SK-N-SH (cell line): ENCODE results near the gene PARD3.
A peak's percentile ranks its signal among the peaks of the same experiment; 100 is the strongest.

ENCODE experiments used
- NRF1 ChIP-seq: IDR thresholded peaks from 2 replicates; pipeline ENCODE4 v1.6.1; 2012; ENCODE audit warnings: low read depth, mild to moderate bottlenecking, low read length
- POLR2AphosphoS5 ChIP-seq: IDR thresholded peaks from 2 replicates; pipeline ENCODE4 v1.6.1; 2012; ENCODE audit warnings: low read depth, low read length
- RAD21 ChIP-seq: IDR thresholded peaks from 2 replicates; pipeline ENCODE4 v1.6.1; 2012; ENCODE audit warnings: mild to moderate bottlenecking, low read length
- RCOR1 ChIP-seq: fragments of 150-350 bp; IDR thresholded peaks from 2 replicates; pipeline ENCODE4 v1.6.1; 2017; ENCODE audit warnings: antibody characterized with exemption, low read length
- REST ChIP-seq: IDR thresholded peaks from 2 replicates; pipeline ENCODE4 v1.6.1; 2012; ENCODE audit warnings: mild to moderate bottlenecking, low read depth, low read length, moderate library complexity
- RFX5 ChIP-seq: IDR thresholded peaks from 2 replicates; pipeline ENCODE4 v1.6.1; 2012; ENCODE audit warnings: mild to moderate bottlenecking, improper control_type of control experiment, low read length
- TF ChIP-seq, protein P1 (sequence below): fragments of 200-600 bp; sonication (generic); IDR thresholded peaks from 2 replicates; pipeline ENCODE4 v1.6.1; 2017; ENCODE audit warnings: antibody characterized with exemption, mild to moderate bottlenecking, moderate library complexity

DNA sequence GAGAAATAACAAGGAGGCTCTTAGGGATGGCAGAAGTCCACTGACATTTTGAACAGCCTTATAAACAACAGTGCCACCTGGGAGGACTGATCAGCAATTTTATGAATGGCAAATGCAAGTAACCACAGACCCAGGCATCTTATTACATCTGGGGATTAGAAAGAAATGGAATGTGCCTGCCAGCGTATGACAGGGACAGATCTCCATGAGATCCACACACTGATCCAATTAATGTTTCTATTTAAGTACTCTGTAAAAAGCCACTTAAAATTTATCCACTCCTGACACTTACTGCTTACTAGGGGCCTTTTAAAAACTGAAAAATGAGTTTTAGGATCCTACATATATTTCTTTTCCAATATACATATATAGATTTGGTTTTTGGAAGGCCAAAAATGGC, 28.6 kb downstream of the PARD3 start:
- TF ChIP-seq RCOR1 = peak; percentile 72
- no peak for TF ChIP-seq REST
- TF ChIP-seq POLR2AphosphoS5 = no peak
- no peak for TF ChIP-seq RFX5
- TF ChIP-seq, protein P1, sequence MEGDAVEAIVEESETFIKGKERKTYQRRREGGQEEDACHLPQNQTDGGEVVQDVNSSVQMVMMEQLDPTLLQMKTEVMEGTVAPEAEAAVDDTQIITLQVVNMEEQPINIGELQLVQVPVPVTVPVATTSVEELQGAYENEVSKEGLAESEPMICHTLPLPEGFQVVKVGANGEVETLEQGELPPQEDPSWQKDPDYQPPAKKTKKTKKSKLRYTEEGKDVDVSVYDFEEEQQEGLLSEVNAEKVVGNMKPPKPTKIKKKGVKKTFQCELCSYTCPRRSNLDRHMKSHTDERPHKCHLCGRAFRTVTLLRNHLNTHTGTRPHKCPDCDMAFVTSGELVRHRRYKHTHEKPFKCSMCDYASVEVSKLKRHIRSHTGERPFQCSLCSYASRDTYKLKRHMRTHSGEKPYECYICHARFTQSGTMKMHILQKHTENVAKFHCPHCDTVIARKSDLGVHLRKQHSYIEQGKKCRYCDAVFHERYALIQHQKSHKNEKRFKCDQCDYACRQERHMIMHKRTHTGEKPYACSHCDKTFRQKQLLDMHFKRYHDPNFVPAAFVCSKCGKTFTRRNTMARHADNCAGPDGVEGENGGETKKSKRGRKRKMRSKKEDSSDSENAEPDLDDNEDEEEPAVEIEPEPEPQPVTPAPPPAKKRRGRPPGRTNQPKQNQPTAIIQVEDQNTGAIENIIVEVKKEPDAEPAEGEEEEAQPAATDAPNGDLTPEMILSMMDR = peak; percentile 16; the same call in 1 of the 2 replicates
- peak; percentile 31 for TF ChIP-seq RAD21
- TF ChIP-seq NRF1 = no peak
